Endometrial microvascular endothelial cells (primary cell): Measurements from ENCODE around the gene FDX2. TPM values are rescaled to one million over a fixed set of nuclear protein-coding genes. Genes with fewer than 3 reads are reported as not detected.

Experiments
- in situ Hi-C: cut with HindIII; loops from 2 replicates; pipeline ENCODE4 v1.10.0; 2017; ENCODE audit warnings: low sequenced_read_pairs, low pct_unique_long_range_greater_than_20kb; ENCODE audit errors: inconsistent ontology term
- total RNA-seq: library from RNA; depleted of rRNA; stranded (reverse); fragments of >200 nt; gene quantifications from one replicate; pipeline ENCODE4 v1.2.3, GENCODE V29; 2015; ENCODE audit errors: inconsistent ontology term

FDX2 gene
- total RNA-seq, 1 donor from 2014 or later = 52.8 TPM

GRCh38 chr19:10333758-10334587 lies 18.2 kb upstream of the FDX2 start:
- in situ Hi-C loops = no loop called here

GRCh38 chr19:10332965-10333757 lies 17.3 kb upstream of the FDX2 start, which contains the start of gene RAVER1:
Gene RAVER1, minus strand, starts transcription at chr19:10333529. Its CDS starts 22 bp downstream, at chr19:10333507.
- in situ Hi-C loops = no loop called here

- in situ Hi-C loops = no loop called here
Observed at GRCh38 chr19:10332158-10332964, 16.5 kb upstream of the FDX2 start.

GRCh38 chr19:10329555-10329954 lies 13.7 kb upstream of the FDX2 start:
- in situ Hi-C loops = no loop called here

- in situ Hi-C loops = no loop called here
Observed at GRCh38 chr19:10328558-10329429, 13.0 kb upstream of the FDX2 start.

GRCh38 chr19:10327793-10328192 lies 12.0 kb upstream of the FDX2 start:
- in situ Hi-C loops = no loop called here

- in situ Hi-C loops = no loop called here
Observed at GRCh38 chr19:10325732-10326131, 9.9 kb upstream of the FDX2 start.

GRCh38 chr19:10321874-10322835 lies 6.3 kb upstream of the FDX2 start:
- in situ Hi-C loops = no loop called here

GRCh38 chr19:10321417-10321797 lies 5.6 kb upstream of the FDX2 start:
- in situ Hi-C loops = no loop called here

GRCh38 chr19:10320602-10321416 lies 5.0 kb upstream of the FDX2 start:
- in situ Hi-C loops = no loop called here

- in situ Hi-C loops = no loop called here
Observed at GRCh38 chr19:10318807-10319682, 3.2 kb upstream of the FDX2 start.

GRCh38 chr19:10317857-10318462 lies 2.1 kb upstream of the FDX2 start:
- in situ Hi-C loops = no loop called here

- in situ Hi-C loops = no loop called here
Observed at GRCh38 chr19:10317045-10317856, 1.4 kb upstream of the FDX2 start.

- in situ Hi-C loops = no loop called here
Observed at GRCh38 chr19:10316229-10317044, 622 bp upstream of the FDX2 start.
